GM12878 (cell line): ENCODE data around the gene KDM2A. TPM values are rescaled to one million over a fixed set of nuclear protein-coding genes. Genes with fewer than 3 reads are reported as not detected.

ENCODE experiments used
- ATAC-seq: fragments of 200-7000 bp; cut with Tn5 transposase; 3 replicates; pipeline ENCODE4 v1.9.1; 2020; ENCODE audit warnings: mild to moderate bottlenecking, moderate library complexity
- BruUV-seq: library from RNA; stranded (reverse); fragments of 400-500 nt; replicated peaks from 2 replicates; lab custom pipeline; 2021; lab: Mats Ljungman, UMichigan
- CTCF ChIA-PET: fragments of 300-600 bp; sonication (Branson Sonifier 250); formaldehyde crosslinking; extraction: SDS; loops from one replicate; lab custom pipeline; 2021; ENCODE audit warnings: inconsistent platforms; lab: Yijun Ruan, JAX
- POLR2A ChIA-PET: fragments of 350-600 bp; formaldehyde crosslinking; extraction: SDS; loops from one replicate; lab custom pipeline; 2021; ENCODE audit warnings: inconsistent platforms; lab: Charles Lee
- RAD21 ChIA-PET: fragments of 300-600 bp; sonication (Branson Sonifier 250); formaldehyde crosslinking; loops from one replicate; lab custom pipeline; 2023; ENCODE audit warnings: antibody characterized with exemption; ENCODE audit not compliant: unreplicated experiment; lab: Charles Lee
- SMC1A ChIA-PET: fragments of 300-600 bp; sonication (Branson Sonifier 250); formaldehyde crosslinking; loops from one replicate; lab custom pipeline; 2023; ENCODE audit not compliant: unreplicated experiment, uncharacterized antibody; lab: Charles Lee
- DNase-seq: peaks from one replicate; pipeline ENCODE4 v3.0.0-alpha.2; 2011; ENCODE audit warnings: low read depth, low spot score
- FAIRE-seq: peaks from 3 replicates; lab custom pipeline; 2011; peaks lifted over from hg19 to GRCh38; lab: Jason Lieb, UNC
- H2AFZ ChIP-seq: 2 replicates; pipeline ENCODE4 v1.6.0; 2011; ENCODE audit warnings: low read depth, low read length, control low read depth; ENCODE audit not compliant: control insufficient read depth
- H3K27ac ChIP-seq: 2 replicates; pipeline ENCODE4 v1.5.1; 2011; ENCODE audit warnings: control low read depth; ENCODE audit not compliant: control insufficient read depth, insufficient read depth
- H3K27me3 ChIP-seq, 2 experiments: replicated peaks in 1 of 2; 2 replicates each; pipeline versions ENCODE4 v1.6.0 to v1.6.1; 2011; ENCODE audit warnings: low read length in 1 of 2; ENCODE audit not compliant: control insufficient read depth in 2 of 2, insufficient read depth in 2 of 2
- H3K36me3 ChIP-seq, 2 experiments: 2 replicates each; pipeline ENCODE4 v1.5.1; 2011; ENCODE audit warnings: low read length in 1 of 2; ENCODE audit not compliant: control insufficient read depth in 2 of 2, insufficient read depth in 2 of 2
- H3K4me1 ChIP-seq: 2 replicates; pipeline ENCODE4 v1.6.1; 2011; ENCODE audit warnings: mild to moderate bottlenecking, low read length, moderate library complexity, mixed read lengths; ENCODE audit not compliant: control insufficient read depth, insufficient read depth
- H3K4me2 ChIP-seq: 2 replicates; pipeline ENCODE4 v1.6.0; 2011; ENCODE audit warnings: control low read depth; ENCODE audit not compliant: control insufficient read depth, insufficient read depth
- H3K4me3 ChIP-seq: fragments of 200-600 bp; sonication (generic); 2 replicates; pipeline ENCODE4 v1.5.1; 2016
- H3K79me2 ChIP-seq: 2 replicates; pipeline ENCODE4 v1.6.0; 2011; ENCODE audit warnings: low read length; ENCODE audit not compliant: control insufficient read depth, insufficient read depth
- H3K9ac ChIP-seq: 2 replicates; pipeline ENCODE4 v1.8.0; 2011; ENCODE audit warnings: low read length, control low read depth, mixed read lengths; ENCODE audit not compliant: control insufficient read depth, insufficient read depth
- H3K9me3 ChIP-seq: replicated peaks from 3 replicates; pipeline ENCODE4 v1.5.1; 2011; ENCODE audit warnings: mild to moderate bottlenecking, low read length; ENCODE audit not compliant: control insufficient read depth, insufficient read depth
- H4K20me1 ChIP-seq: 2 replicates; pipeline ENCODE4 v1.6.0; 2011; ENCODE audit not compliant: control insufficient read depth, insufficient read depth
- HSF1 ChIP-seq: fragments of 150-350 bp; IDR thresholded peaks from 2 replicates; pipeline ENCODE4 v1.6.1; 2014; ENCODE audit warnings: mild to moderate bottlenecking, low read depth, low read length
- IRF4 ChIP-seq: IDR thresholded peaks from 2 replicates; pipeline ENCODE4 v1.6.1; 2011; ENCODE audit warnings: low read depth, low read length
- JUND ChIP-seq: IDR thresholded peaks from 2 replicates; pipeline ENCODE4 v1.6.1; 2012; ENCODE audit warnings: low read depth, mild to moderate bottlenecking, low read length, improper control_type of control experiment, moderate library complexity
- MAX ChIP-seq: IDR thresholded peaks from 2 replicates; pipeline ENCODE4 v1.6.1; 2012; ENCODE audit warnings: low read depth, low read length, improper control_type of control experiment
- MLLT1 ChIP-seq: fragments of 450-650 bp; IDR thresholded peaks from 2 replicates; pipeline ENCODE4 v1.6.1; 2016; ENCODE audit warnings: mild to moderate bottlenecking
- MTA3 ChIP-seq: IDR thresholded peaks from 2 replicates; pipeline ENCODE4 v1.6.1; 2012; ENCODE audit warnings: low read length, inconsistent platforms, borderline replicate concordance
- MXI1 ChIP-seq: fragments of 150-350 bp; IDR thresholded peaks from 2 replicates; pipeline ENCODE4 v1.6.1; 2011; ENCODE audit warnings: low read depth, mild to moderate bottlenecking, inconsistent platforms, low read length, improper control_type of control experiment
- NBN ChIP-seq: fragments of 450-650 bp; IDR thresholded peaks from 2 replicates; pipeline ENCODE4 v1.6.1; 2016
- NFIC ChIP-seq: IDR thresholded peaks from 2 replicates; pipeline ENCODE4 v1.6.1; 2012; ENCODE audit warnings: low read depth, mild to moderate bottlenecking, inconsistent platforms, low read length, moderate library complexity
- POU2F2 ChIP-seq: IDR thresholded peaks from 3 replicates; pipeline ENCODE4 v1.6.1; 2011; ENCODE audit warnings: low read depth, mild to moderate bottlenecking, low read length, borderline replicate concordance
- RB1 ChIP-seq: fragments of 450-650 bp; formaldehyde crosslinking; IDR thresholded peaks from 2 replicates; pipeline ENCODE4 v1.6.1; 2017; ENCODE audit warnings: mild to moderate bottlenecking, borderline replicate concordance
- SKIL ChIP-seq: fragments of 450-650 bp; IDR thresholded peaks from 2 replicates; pipeline ENCODE4 v1.6.1; 2017; ENCODE audit warnings: mild to moderate bottlenecking, low read depth, inconsistent platforms; ENCODE audit not compliant: poor library complexity, severe bottlenecking
- ZNF24 ChIP-seq: fragments of 450-650 bp; IDR thresholded peaks from 2 replicates; pipeline ENCODE4 v1.6.1; 2017; ENCODE audit warnings: antibody characterized with exemption, mild to moderate bottlenecking
- ZNF592 ChIP-seq: fragments of 450-650 bp; IDR thresholded peaks from 2 replicates; pipeline ENCODE4 v1.6.1; 2017; ENCODE audit warnings: mild to moderate bottlenecking, moderate library complexity
- ZZZ3 ChIP-seq: IDR thresholded peaks from 2 replicates; pipeline ENCODE4 v1.6.1; 2011; ENCODE audit warnings: low read depth; ENCODE audit not compliant: control insufficient read depth, insufficient read length
- WGBS: methylation state at CpG from one replicate; pipeline ENCODE4 v1.1.6; 2016; ENCODE audit warnings: low lambda C conversion rate; ENCODE audit not compliant: insufficient replicate concordance, insufficient coverage; ENCODE audit errors: missing lambda C conversion rate; 5-methylcytosine and 5-hydroxymethylcytosine counted together
- in situ Hi-C: fragments of 300-500 bp; cut with MboI; formaldehyde crosslinking; loops from 9 replicates; pipeline ENCODE4 v1.14.3; 2018; ENCODE audit warnings: mixed read lengths
- intact Hi-C: fragments of 100-400 bp; cut with micrococcal nuclease; formaldehyde crosslinking; loops from one replicate; pipeline ENCODE4 v1.14.2; 2022; ENCODE audit not compliant: unreplicated experiment
- polyA plus RNA-seq, 11 experiments: library from polyadenylated mRNA; depleted of rRNA in 4 of 11; unstranded in 6 of 11; stranded (reverse) in 5 of 11; fragments of >200 nt; fragmentation: Nextera tagmentation in 4 of 11; fragmentation: Illumina TruSeq in 1 of 11; extraction: Ambion mirVana in 4 of 11; extraction: Trizol in 1 of 11; gene quantifications; 1 replicate in 1 of 11; 2 replicates in 10 of 11; pipeline versions ENCODE4 v1.2.1 to v1.2.3, GENCODE V29; 2011 to 2016; ENCODE audit warnings: inconsistent platforms in 2 of 11, missing spikeins in 2 of 11, low read depth in 1 of 11
- total RNA-seq, 4 experiments: library from RNA; depleted of rRNA in 3 of 4; stranded (reverse); fragments of >200 nt in 3 of 4; fragmentation: Illumina TruSeq in 1 of 4; extraction: Trizol in 1 of 4; gene quantifications; 2 replicates each; pipeline versions ENCODE4 v1.2.1 to v1.2.3, GENCODE V29; 2013 to 2021

KDM2A gene
- total and polyA plus RNA-seq, 10 of the 15 experiments (the other 5 are each of a cell fraction or from before 2014, with no cell fraction given) = 10.5 to 69.3 (median 41.6) TPM

GRCh38 chr11:67230886-67231285, 111.8 kb downstream of the KDM2A start:
- no peaks in the 10 kb centered on the region for H3K4me1 ChIP-seq
- no peak overlapping the region for H3K9ac ChIP-seq
- in situ Hi-C loops (no loop called here), intact Hi-C loops (no loop called here)
- no peaks in the 10 kb centered on the region for H3K9me3 ChIP-seq
- H3K27me3 ChIP-seq = no peaks in the 10 kb centered on the region
- CTCF ChIA-PET = interaction anchor here (0.6 to 1.2 kb wide), 2 partner anchors 14 to 117 kb away, joined by 3 to 4 read pairs; no protein-coding TSS in a partner anchor
- no peak for DNase-seq
- POLR2A ChIA-PET = interaction anchor here (0.6 kb wide), 1 partner anchor 438 kb away, joined by 3 read pairs; no protein-coding TSS in a partner anchor
- FAIRE-seq = no peak
- no peak overlapping the region for H3K4me3 ChIP-seq
- peaks cover 3% of the 10 kb centered on the region for H3K79me2 ChIP-seq
- no peaks in the 10 kb centered on the region for H4K20me1 ChIP-seq
- H3K4me2 ChIP-seq = no peak overlapping the region
- H3K27ac ChIP-seq = no peak overlapping the region
- RAD21 ChIA-PET = interaction anchor here (0.7 to 1.5 kb wide), 2 partner anchors 9 to 42 kb away, joined by 3 read pairs; no protein-coding TSS in a partner anchor
- H3K36me3 ChIP-seq = peaks cover 10 to 18% of the 10 kb centered on the region in 2 experiments
- WGBS = 87% methylated on average over 1 of the region's 1 CpG
- no peak overlapping the region for H2AFZ ChIP-seq
- no peak for ATAC-seq
- SMC1A ChIA-PET = no interaction called here
- BruUV-seq = no TSS peak
- TF ChIP-seq MTA3 = no peak
- TF ChIP-seq NFIC = no peak
- no peak for TF ChIP-seq MXI1
- TF ChIP-seq MAX = no peak
- no peak for TF ChIP-seq ZZZ3
- no peak for TF ChIP-seq MLLT1
- no peak for TF ChIP-seq NBN
- no peak for TF ChIP-seq JUND
- TF ChIP-seq ZNF592 = no peak
- TF ChIP-seq SKIL = no peak
- no peak for TF ChIP-seq IRF4
- no peak for TF ChIP-seq HSF1
- TF ChIP-seq RB1 = no peak
- no peak for TF ChIP-seq POU2F2
- no peak for TF ChIP-seq ZNF24
